Nephron (organoid): ENCODE measurements around the gene ADISSP.

ENCODE experiments used
- H3K27ac Mint-ChIP-seq, 3 experiments: 2 replicates each; pipeline ENCODE4 v1.8.0; 2020; ENCODE audit warnings: mixed read lengths in 3 of 3, mild to moderate bottlenecking in 2 of 3, moderate library complexity in 1 of 3
- H3K27me3 Mint-ChIP-seq: 2 replicates; pipeline ENCODE4 v1.8.0; 2021; ENCODE audit warnings: low read depth, mild to moderate bottlenecking, moderate library complexity, mixed read lengths
- H3K36me3 Mint-ChIP-seq: 2 replicates; pipeline ENCODE4 v1.8.0; 2020; ENCODE audit warnings: low read depth, mixed read lengths
- H3K4me1 Mint-ChIP-seq: 2 replicates; pipeline ENCODE4 v1.8.0; 2020; ENCODE audit warnings: mixed read lengths
- H3K4me3 Mint-ChIP-seq, 3 experiments: 2 replicates each; pipeline ENCODE4 v1.8.0; 2020; ENCODE audit warnings: mild to moderate bottlenecking in 3 of 3, mixed read lengths in 3 of 3, moderate library complexity in 2 of 3
- H3K9me3 Mint-ChIP-seq: 2 replicates; pipeline ENCODE4 v1.8.0; 2020; ENCODE audit warnings: mixed read lengths
- TF ChIP-seq, protein P1 (sequence below), 3 experiments: fragments of 200-600 bp; sonication (generic); IDR thresholded peaks; one replicate each; pipeline ENCODE4 v1.5.0; 2021; ENCODE audit warnings: antibody characterized with exemption in 3 of 3; ENCODE audit not compliant: unreplicated experiment in 3 of 3

ADISSP gene

DNA sequence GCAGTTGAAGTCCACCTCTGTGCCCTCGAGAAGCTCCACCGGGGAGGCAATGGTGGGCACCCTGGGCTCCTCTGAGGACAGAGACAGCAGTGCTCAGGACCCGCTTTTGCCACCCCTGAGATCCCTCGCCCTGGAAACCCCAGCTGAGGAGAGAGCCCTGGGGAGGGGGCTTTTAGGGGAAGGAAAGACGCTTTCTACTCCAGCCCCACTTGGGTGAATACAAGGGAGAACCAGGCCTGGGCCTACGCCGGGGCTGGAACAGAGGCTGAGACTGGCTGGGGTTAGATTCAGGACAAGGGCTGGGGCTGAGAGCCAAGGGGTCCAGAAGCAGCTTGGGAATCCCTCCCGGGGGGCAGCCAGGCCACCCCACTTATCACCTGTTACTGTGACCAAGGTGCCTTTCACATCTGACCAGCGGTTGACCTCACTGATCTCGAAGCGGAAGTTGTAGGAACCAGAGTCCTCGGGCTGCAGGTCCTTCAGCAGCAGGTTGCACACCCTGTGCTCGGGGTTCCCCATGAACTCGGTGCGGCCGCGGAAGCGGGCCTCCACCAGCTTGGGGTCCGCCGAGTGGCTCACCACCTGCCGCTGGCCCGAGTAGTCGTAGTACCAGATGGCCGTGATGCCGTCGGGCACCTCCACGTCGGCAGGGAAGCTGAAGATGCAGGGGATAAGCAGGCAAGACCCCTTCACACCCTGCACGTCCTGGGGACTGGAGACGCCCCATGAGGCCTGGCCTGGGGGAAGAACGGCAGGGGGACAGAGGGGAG is 61.4 kb downstream of the ADISSP start:
- TF ChIP-seq, protein P1, sequence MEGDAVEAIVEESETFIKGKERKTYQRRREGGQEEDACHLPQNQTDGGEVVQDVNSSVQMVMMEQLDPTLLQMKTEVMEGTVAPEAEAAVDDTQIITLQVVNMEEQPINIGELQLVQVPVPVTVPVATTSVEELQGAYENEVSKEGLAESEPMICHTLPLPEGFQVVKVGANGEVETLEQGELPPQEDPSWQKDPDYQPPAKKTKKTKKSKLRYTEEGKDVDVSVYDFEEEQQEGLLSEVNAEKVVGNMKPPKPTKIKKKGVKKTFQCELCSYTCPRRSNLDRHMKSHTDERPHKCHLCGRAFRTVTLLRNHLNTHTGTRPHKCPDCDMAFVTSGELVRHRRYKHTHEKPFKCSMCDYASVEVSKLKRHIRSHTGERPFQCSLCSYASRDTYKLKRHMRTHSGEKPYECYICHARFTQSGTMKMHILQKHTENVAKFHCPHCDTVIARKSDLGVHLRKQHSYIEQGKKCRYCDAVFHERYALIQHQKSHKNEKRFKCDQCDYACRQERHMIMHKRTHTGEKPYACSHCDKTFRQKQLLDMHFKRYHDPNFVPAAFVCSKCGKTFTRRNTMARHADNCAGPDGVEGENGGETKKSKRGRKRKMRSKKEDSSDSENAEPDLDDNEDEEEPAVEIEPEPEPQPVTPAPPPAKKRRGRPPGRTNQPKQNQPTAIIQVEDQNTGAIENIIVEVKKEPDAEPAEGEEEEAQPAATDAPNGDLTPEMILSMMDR (IDR thresholded peaks at IDR 0.05; ENCODE audit: unreplicated experiment in 3 of 3), result no peak
- Mint-ChIP-seq H3K27ac (no peak overlapping the region), H3K27me3 (peaks cover 7% of the 10 kb centered on the region), H3K4me1 (peaks cover 5% of the 10 kb centered on the region), H3K9me3 (no peaks in the 10 kb centered on the region), H3K36me3 (no peaks in the 10 kb centered on the region), H3K4me3 (no peak overlapping the region)

DNA sequence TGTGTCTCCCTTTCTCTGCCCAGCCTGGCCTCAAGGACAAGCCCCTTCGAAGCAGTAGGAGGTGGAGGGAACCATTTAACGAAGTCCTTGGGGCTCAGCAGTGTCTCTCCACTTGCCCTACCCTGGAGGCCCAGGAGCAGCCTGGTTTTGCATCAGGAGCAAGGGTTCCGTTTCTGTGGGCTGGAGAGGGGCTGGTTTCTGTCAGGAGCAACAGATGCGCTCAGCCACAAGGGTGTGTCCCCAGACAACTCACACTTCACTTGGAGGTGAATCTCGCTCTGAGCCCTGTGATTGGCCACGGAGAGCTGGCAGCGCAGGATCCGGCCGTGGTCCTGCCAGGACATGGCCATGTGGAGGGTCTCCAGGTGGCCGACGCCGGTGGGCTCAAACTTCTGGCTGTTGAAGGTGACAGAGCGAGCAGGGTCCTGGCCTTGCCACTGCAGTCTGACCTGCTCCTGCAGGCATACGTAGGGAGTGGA is 62.0 kb downstream of the ADISSP start:
- Mint-ChIP-seq H3K36me3 (no peaks in the 10 kb centered on the region), H3K4me3 (no peak overlapping the region), H3K27me3 (peaks cover 7% of the 10 kb centered on the region), H3K4me1 (peaks cover 5% of the 10 kb centered on the region), H3K27ac (no peak overlapping the region), H3K9me3 (no peaks in the 10 kb centered on the region)
- TF ChIP-seq, protein P1 (IDR thresholded peaks at IDR 0.05; ENCODE audit: unreplicated experiment in 3 of 3), result no peak

DNA sequence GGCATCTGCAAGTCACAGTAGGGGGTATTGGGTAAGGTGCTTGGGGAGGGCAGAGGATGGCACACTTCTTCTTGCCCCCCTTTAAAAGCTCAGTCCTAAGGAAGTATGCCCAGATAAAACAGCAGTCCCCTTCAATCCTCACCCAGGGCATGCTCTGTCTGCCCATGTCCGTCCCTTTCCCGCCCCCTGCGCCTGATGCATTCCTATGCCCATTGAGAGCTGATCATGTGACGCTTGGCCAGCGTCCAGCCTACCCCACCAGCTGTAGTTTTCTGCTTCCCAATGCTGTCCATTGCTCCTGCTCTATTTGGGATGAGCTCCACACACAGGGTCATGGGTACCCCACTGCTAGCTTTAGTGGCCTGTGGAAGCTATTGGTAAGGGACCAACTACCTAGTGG is 63.5 kb downstream of the ADISSP start:
- TF ChIP-seq, protein P1 (IDR thresholded peaks at IDR 0.05; ENCODE audit: unreplicated experiment in 3 of 3), result no peak
- Mint-ChIP-seq H3K36me3 (no peaks in the 10 kb centered on the region), H3K27me3 (peaks cover 7% of the 10 kb centered on the region), H3K9me3 (no peaks in the 10 kb centered on the region), H3K4me3 (no peak overlapping the region), H3K27ac (no peak overlapping the region), H3K4me1 (no peaks in the 10 kb centered on the region)
